Measurements from ENCODE around the gene SMIM22.
"Not testable (repeated sequence)": the region's sequence is repeated elsewhere in the genome, so short reads cannot be mapped to it uniquely, and the experiment has no call there.

SMIM22 gene

GRCh38 chr16:4780235-4780634, 14.9 kb upstream of the SMIM22 start:
- ChIA-PET CTCF (no interaction called here), POLR2A (no interaction called here)

GRCh38 chr16:4783251-4783950, 11.8 kb upstream of the SMIM22 start:
- Histone ChIP-seq H3K27ac (ENCODE audit: insufficient read depth in 1 of 2, low read depth in 1 of 2, low read length in 2 of 2, poor library complexity in 1 of 2, severe bottlenecking in 2 of 2) (no peak overlapping the region), H3K9me3 (ENCODE audit: control extremely low read depth in 1 of 5, control insufficient read depth in 4 of 5, insufficient read depth in 2 of 5, low read depth in 1 of 5, low read length in 4 of 5) (no peaks in the 10 kb centered on the region), H3K4me1 (ENCODE audit: control extremely low read depth in 1 of 4, control insufficient read depth in 4 of 4, insufficient read depth in 4 of 4, low read length in 3 of 4) (no peaks in the 10 kb centered on the region), H3K27me3 (replicated peaks in 2 of 5; ENCODE audit: control insufficient read depth in 4 of 5, insufficient read depth in 5 of 5, low read length in 4 of 5) (no peaks in the 10 kb centered on the region), H3K4me3 (ENCODE audit: control insufficient read depth in 1 of 7, extremely low read depth in 1 of 7, insufficient read depth in 4 of 7, low read depth in 2 of 7, low read length in 6 of 7) (no peak overlapping the region), H3K36me3 (ENCODE audit: control insufficient read depth in 4 of 4, insufficient read depth in 4 of 4, low read length in 3 of 4) (no peaks in the 10 kb centered on the region)
- DNase-seq, result no peak
- 96% methylated on average over 10 of the region's 25 CpGs for WGBS (ENCODE audit: insufficient coverage)
- ChIA-PET POLR2A (no interaction called here), CTCF (interaction anchor here (0.6 kb wide), 1 partner anchor 9 kb away, joined by 3 read pairs; no protein-coding TSS in a partner anchor)

More at GRCh38 chr16:4780235-4780634, 14.9 kb upstream of the SMIM22 start:
- Histone ChIP-seq H3K27ac (ENCODE audit: insufficient read depth in 1 of 2, low read depth in 1 of 2, low read length in 2 of 2, poor library complexity in 1 of 2, severe bottlenecking in 2 of 2) (no peak overlapping the region), H3K4me1 (ENCODE audit: control extremely low read depth in 1 of 4, control insufficient read depth in 4 of 4, insufficient read depth in 4 of 4, low read length in 3 of 4) (no peaks in the 10 kb centered on the region), H3K9me3 (ENCODE audit: control extremely low read depth in 1 of 5, control insufficient read depth in 4 of 5, insufficient read depth in 2 of 5, low read depth in 1 of 5, low read length in 4 of 5) (no peaks in the 10 kb centered on the region), H3K4me3 (ENCODE audit: control insufficient read depth in 1 of 7, extremely low read depth in 1 of 7, insufficient read depth in 4 of 7, low read depth in 2 of 7, low read length in 6 of 7) (no peak overlapping the region), H3K36me3 (ENCODE audit: control insufficient read depth in 4 of 4, insufficient read depth in 4 of 4, low read length in 3 of 4) (no peaks in the 10 kb centered on the region), H3K27me3 (replicated peaks in 2 of 5; ENCODE audit: control insufficient read depth in 4 of 5, insufficient read depth in 5 of 5, low read length in 4 of 5) (no peaks in the 10 kb centered on the region)
- DNase-seq, result no peak
- WGBS (ENCODE audit: insufficient coverage), result 97% methylated on average over 3 of the region's 4 CpGs

GRCh38 chr16:4783951-4784336, 11.2 kb upstream of the SMIM22 start:
- CTCF ChIA-PET, result no interaction called here

GRCh38 chr16:4784444-4784987, 10.7 kb upstream of the SMIM22 start:
- POLR2A ChIA-PET; H3K4me3 ChIP-seq (ENCODE audit: control insufficient read depth in 1 of 7, extremely low read depth in 1 of 7, insufficient read depth in 4 of 7, low read depth in 2 of 7, low read length in 6 of 7); H3K27ac ChIP-seq (ENCODE audit: insufficient read depth in 1 of 2, low read depth in 1 of 2, low read length in 2 of 2, poor library complexity in 1 of 2, severe bottlenecking in 2 of 2); H3K27me3 ChIP-seq (replicated peaks in 2 of 5; ENCODE audit: control insufficient read depth in 4 of 5, insufficient read depth in 5 of 5, low read length in 4 of 5); DNase-seq; H3K36me3 ChIP-seq (ENCODE audit: control insufficient read depth in 4 of 4, insufficient read depth in 4 of 4, low read length in 3 of 4); H3K9me3 ChIP-seq (ENCODE audit: control extremely low read depth in 1 of 5, control insufficient read depth in 4 of 5, insufficient read depth in 2 of 5, low read depth in 1 of 5, low read length in 4 of 5); H3K4me1 ChIP-seq (ENCODE audit: control extremely low read depth in 1 of 4, control insufficient read depth in 4 of 4, insufficient read depth in 4 of 4, low read length in 3 of 4); CTCF ChIA-PET: not testable (repeated sequence)
- 94% methylated on average over 8 of the region's 14 CpGs for WGBS (ENCODE audit: insufficient coverage)

More at GRCh38 chr16:4783951-4784336, 11.2 kb upstream of the SMIM22 start:
- DNase-seq, result no peak
- H3K4me3 ChIP-seq (ENCODE audit: control insufficient read depth in 1 of 7, extremely low read depth in 1 of 7, insufficient read depth in 4 of 7, low read depth in 2 of 7, low read length in 6 of 7), result no peak overlapping the region
- no peaks in the 10 kb centered on the region for H3K4me1 ChIP-seq (ENCODE audit: control extremely low read depth in 1 of 4, control insufficient read depth in 4 of 4, insufficient read depth in 4 of 4, low read length in 3 of 4)
- no peaks in the 10 kb centered on the region for H3K36me3 ChIP-seq (ENCODE audit: control insufficient read depth in 4 of 4, insufficient read depth in 4 of 4, low read length in 3 of 4)
- POLR2A ChIA-PET, result no interaction called here
- WGBS (ENCODE audit: insufficient coverage), result 85% methylated on average over 12 of the region's 16 CpGs
- H3K9me3 ChIP-seq (ENCODE audit: control extremely low read depth in 1 of 5, control insufficient read depth in 4 of 5, insufficient read depth in 2 of 5, low read depth in 1 of 5, low read length in 4 of 5), result no peaks in the 10 kb centered on the region
- H3K27ac ChIP-seq (ENCODE audit: insufficient read depth in 1 of 2, low read depth in 1 of 2, low read length in 2 of 2, poor library complexity in 1 of 2, severe bottlenecking in 2 of 2), result no peak overlapping the region
- no peaks in the 10 kb centered on the region for H3K27me3 ChIP-seq (replicated peaks in 2 of 5; ENCODE audit: control insufficient read depth in 4 of 5, insufficient read depth in 5 of 5, low read length in 4 of 5)

GRCh38 chr16:4785758-4786433, 9.3 kb upstream of the SMIM22 start:
- ChIA-PET POLR2A (no interaction called here), CTCF (interaction anchor here (0.6 to 0.9 kb wide), 3 partner anchors 11 to 84 kb away, joined by 3 read pairs; no protein-coding TSS in a partner anchor)
- H3K4me3 ChIP-seq (ENCODE audit: control insufficient read depth in 1 of 7, extremely low read depth in 1 of 7, insufficient read depth in 4 of 7, low read depth in 2 of 7, low read length in 6 of 7), result no peak overlapping the region
- no peak overlapping the region for H3K27ac ChIP-seq (ENCODE audit: insufficient read depth in 1 of 2, low read depth in 1 of 2, low read length in 2 of 2, poor library complexity in 1 of 2, severe bottlenecking in 2 of 2)
- H3K4me1 ChIP-seq (ENCODE audit: control extremely low read depth in 1 of 4, control insufficient read depth in 4 of 4, insufficient read depth in 4 of 4, low read length in 3 of 4), result no peaks in the 10 kb centered on the region
- no peaks in the 10 kb centered on the region for H3K36me3 ChIP-seq (ENCODE audit: control insufficient read depth in 4 of 4, insufficient read depth in 4 of 4, low read length in 3 of 4)
- no peaks in the 10 kb centered on the region for H3K27me3 ChIP-seq (replicated peaks in 2 of 5; ENCODE audit: control insufficient read depth in 4 of 5, insufficient read depth in 5 of 5, low read length in 4 of 5)
- H3K9me3 ChIP-seq (ENCODE audit: control extremely low read depth in 1 of 5, control insufficient read depth in 4 of 5, insufficient read depth in 2 of 5, low read depth in 1 of 5, low read length in 4 of 5), result no peaks in the 10 kb centered on the region
- WGBS (ENCODE audit: insufficient coverage), result 96% methylated on average over 10 of the region's 23 CpGs
- no peak for DNase-seq

- Histone ChIP-seq H3K4me3 (ENCODE audit: control insufficient read depth in 1 of 7, extremely low read depth in 1 of 7, insufficient read depth in 4 of 7, low read depth in 2 of 7, low read length in 6 of 7) (no peak overlapping the region), H3K27ac (ENCODE audit: insufficient read depth in 1 of 2, low read depth in 1 of 2, low read length in 2 of 2, poor library complexity in 1 of 2, severe bottlenecking in 2 of 2) (no peak overlapping the region), H3K36me3 (ENCODE audit: control insufficient read depth in 4 of 4, insufficient read depth in 4 of 4, low read length in 3 of 4) (no peaks in the 10 kb centered on the region), H3K9me3 (ENCODE audit: control extremely low read depth in 1 of 5, control insufficient read depth in 4 of 5, insufficient read depth in 2 of 5, low read depth in 1 of 5, low read length in 4 of 5) (no peaks in the 10 kb centered on the region), H3K4me1 (ENCODE audit: control extremely low read depth in 1 of 4, control insufficient read depth in 4 of 4, insufficient read depth in 4 of 4, low read length in 3 of 4) (no peaks in the 10 kb centered on the region), H3K27me3 (replicated peaks in 2 of 5; ENCODE audit: control insufficient read depth in 4 of 5, insufficient read depth in 5 of 5, low read length in 4 of 5) (no peaks in the 10 kb centered on the region)
- 96% methylated on average over 8 of the region's 8 CpGs for WGBS (ENCODE audit: insufficient coverage)
- DNase-seq, result no peak
- POLR2A ChIA-PET, result no interaction called here
- CTCF ChIA-PET, result interaction anchor here (0.9 kb wide), 1 partner anchor 10 kb away, joined by 3 read pairs; no protein-coding TSS in a partner anchor
These were observed 8.1 kb upstream of the SMIM22 start for GRCh38 chr16:4787068-4787467.

Measured in common myeloid progenitor, CD34-positive (primary cell).